RWPE2 (cell line): ENCODE measurements around the gene UBE4B.
"Not testable (repeated sequence)": the region's sequence is repeated elsewhere in the genome, so short reads cannot be mapped to it uniquely, and the experiment has no call there.

ENCODE experiments used
- ATAC-seq: fragments of 200-7000 bp; cut with Tn5 transposase; 3 replicates; pipeline ENCODE4 v1.9.1; 2021; ENCODE audit warnings: low read depth
- DNase-seq: peaks from one replicate; pipeline ENCODE4 v3.0.0-alpha.2; 2020; ENCODE audit warnings: low spot score
- H3K27ac ChIP-seq: fragments of 450-650 bp; 2 replicates; pipeline ENCODE4 v1.5.1; 2017; ENCODE audit warnings: mild to moderate bottlenecking; ENCODE audit not compliant: poor library complexity, severe bottlenecking
- H3K27me3 ChIP-seq: fragments of 250-450 bp; sonication (Bioruptor Pico); 2 replicates; pipeline ENCODE4 v1.5.1; 2021; ENCODE audit warnings: mild to moderate bottlenecking, moderate library complexity; ENCODE audit not compliant: insufficient read depth, poor library complexity, severe bottlenecking
- H3K36me3 ChIP-seq: fragments of 250-450 bp; sonication (Bioruptor Pico); 2 replicates; pipeline ENCODE4 v1.5.1; 2020; ENCODE audit warnings: low read depth, mild to moderate bottlenecking, moderate library complexity
- H3K4me1 ChIP-seq: fragments of 250-450 bp; sonication (Bioruptor Pico); 2 replicates; pipeline ENCODE4 v1.5.1; 2021; ENCODE audit warnings: mild to moderate bottlenecking, moderate library complexity; ENCODE audit not compliant: insufficient read depth, poor library complexity, severe bottlenecking
- H3K4me3 ChIP-seq: fragments of 250-450 bp; sonication (Bioruptor Pico); 2 replicates; pipeline ENCODE4 v1.5.1; 2021; ENCODE audit warnings: mild to moderate bottlenecking, moderate library complexity; ENCODE audit not compliant: severe bottlenecking
- H3K9me3 ChIP-seq: fragments of 250-450 bp; sonication (Bioruptor Pico); 2 replicates; pipeline ENCODE4 v1.5.1; 2021; ENCODE audit warnings: mild to moderate bottlenecking, moderate library complexity; ENCODE audit not compliant: severe bottlenecking
- CTCF ChIP-seq: fragments of 450-650 bp; IDR thresholded peaks from one replicate; pipeline ENCODE4 v1.5.1; 2017; ENCODE audit warnings: mild to moderate bottlenecking, moderate library complexity; ENCODE audit not compliant: poor library complexity, severe bottlenecking

The UBE4B gene

GRCh38 chr1:9992910-9993309, 39.8 kb upstream of the UBE4B start:
- H3K27me3 ChIP-seq, result peaks cover 7% of the 10 kb centered on the region
- H3K27ac ChIP-seq, result no peak overlapping the region
- H3K36me3 ChIP-seq, result no peaks in the 10 kb centered on the region
- no peaks in the 10 kb centered on the region for H3K9me3 ChIP-seq
- H3K4me3 ChIP-seq, result no peak overlapping the region
- DNase-seq, result no peak
- TF ChIP-seq CTCF, result no peak
- ATAC-seq, result no peak
- H3K4me1 ChIP-seq, result no peaks in the 10 kb centered on the region

GRCh38 chr1:9993561-9994075, 39.1 kb upstream of the UBE4B start:
- DNase-seq (no peak), ATAC-seq (no peak)
- no peaks in the 10 kb centered on the region for H3K36me3 ChIP-seq
- H3K9me3 ChIP-seq, result no peaks in the 10 kb centered on the region
- peaks cover 9% of the 10 kb centered on the region for H3K27me3 ChIP-seq
- no peak overlapping the region for H3K4me3 ChIP-seq
- TF ChIP-seq CTCF, result no peak
- no peaks in the 10 kb centered on the region for H3K4me1 ChIP-seq
- H3K27ac ChIP-seq, result no peak overlapping the region

- H3K4me1 ChIP-seq, result no peaks in the 10 kb centered on the region
- no peaks in the 10 kb centered on the region for H3K9me3 ChIP-seq
- H3K27me3 ChIP-seq, result peaks cover 9% of the 10 kb centered on the region
- H3K27ac ChIP-seq, result no peak within 1 kb of the TSS
- DNase-seq (no peak), ATAC-seq (peak; percentile 66)
- H3K4me3 ChIP-seq, result peak within 1 kb of the TSS; percentile 37
- H3K36me3 ChIP-seq, result no peaks in the 10 kb centered on the region
- no peak for TF ChIP-seq CTCF
Measured at GRCh38 chr1:9996624-9997582, 35.9 kb upstream of the UBE4B start, which contains the start of gene RBP7. RBP7 (plus strand) TSS chr1:9997228; CDS start chr1:9997259, 31 bp downstream.

- H3K4me1 ChIP-seq, result no peaks in the 10 kb centered on the region
- DNase-seq (no peak), ATAC-seq (no peak)
- no peaks in the 10 kb centered on the region for H3K9me3 ChIP-seq
- H3K27me3 ChIP-seq, result peaks cover 9% of the 10 kb centered on the region
- no peak overlapping the region for H3K4me3 ChIP-seq
- TF ChIP-seq CTCF, result no peak
- H3K27ac ChIP-seq, result no peak overlapping the region
- H3K36me3 ChIP-seq, result no peaks in the 10 kb centered on the region
Measured at GRCh38 chr1:10001016-10001665, 31.6 kb upstream of the UBE4B start.

GRCh38 chr1:10005248-10005647, 27.5 kb upstream of the UBE4B start:
- H3K36me3 ChIP-seq, H3K4me3 ChIP-seq, ATAC-seq, H3K9me3 ChIP-seq, H3K27me3 ChIP-seq, H3K4me1 ChIP-seq, H3K27ac ChIP-seq, DNase-seq: not testable (repeated sequence)
